H1 (cell line): ENCODE results near the gene CST7. TPM values are rescaled to one million over a fixed set of nuclear protein-coding genes. Genes with fewer than 3 reads are reported as not detected.

Experiments
- CTCF ChIA-PET: fragments of 300-600 bp; sonication (Branson Sonifier 250); formaldehyde crosslinking; loops from one replicate; lab custom pipeline; 2021; ENCODE audit not compliant: partially characterized antibody; lab: Charles Lee
- POLR2A ChIA-PET: fragments of 300-600 bp; sonication (Branson Sonifier 250); formaldehyde crosslinking; loops from one replicate; lab custom pipeline; 2021; ENCODE audit warnings: inconsistent platforms; ENCODE audit not compliant: partially characterized antibody; lab: Charles Lee
- DNase-seq, 2 experiments: peaks; one replicate each; pipeline versions ENCODE4 v3.0.0 to v3.0.0-alpha.2; 2010 to 2022; ENCODE audit warnings: low spot score in 2 of 2, low read depth in 1 of 2, mixed read lengths in 1 of 2
- FAIRE-seq: peaks from 2 replicates; lab custom pipeline; 2011; peaks lifted over from hg19 to GRCh38; lab: Jason Lieb, UNC
- H2AFZ ChIP-seq: 2 replicates; pipeline ENCODE4 v1.8.1; 2012; ENCODE audit warnings: low read length, inconsistent platforms
- H2AK5ac ChIP-seq: 2 replicates; pipeline ENCODE4 v1.6.1; 2013; ENCODE audit warnings: low read depth, low read length
- H2BK120ac ChIP-seq: replicated peaks from 2 replicates; pipeline ENCODE3; 2013; ENCODE audit warnings: low read depth, low read length, inconsistent platforms
- H2BK12ac ChIP-seq: 2 replicates; pipeline ENCODE4 v1.6.1; 2013; ENCODE audit warnings: low read depth, low read length
- H2BK15ac ChIP-seq: 2 replicates; pipeline ENCODE4 v1.6.1; 2013; ENCODE audit warnings: low read length
- H2BK20ac ChIP-seq: 2 replicates; pipeline ENCODE4 v1.6.1; 2013; ENCODE audit warnings: low read length
- H2BK5ac ChIP-seq: 2 replicates; pipeline ENCODE4 v1.6.1; 2013; ENCODE audit warnings: low read depth, low read length
- H3K14ac ChIP-seq: 2 replicates; pipeline ENCODE4 v1.6.1; 2013; ENCODE audit warnings: inconsistent platforms; ENCODE audit not compliant: insufficient read length
- H3K18ac ChIP-seq: 2 replicates; pipeline ENCODE4 v1.6.1; 2013; ENCODE audit warnings: low read length; ENCODE audit errors: extremely low read depth
- H3K23ac ChIP-seq: 2 replicates; pipeline ENCODE4 v1.6.1; 2013; ENCODE audit warnings: inconsistent platforms; ENCODE audit not compliant: insufficient read length
- H3K23me2 ChIP-seq: 2 replicates; pipeline ENCODE4 v1.6.1; 2013; ENCODE audit warnings: low read depth, low read length
- H3K27ac ChIP-seq: 2 replicates; pipeline ENCODE4 v1.6.1; 2011; ENCODE audit warnings: low read depth, low read length, inconsistent platforms
- H3K27me3 ChIP-seq, 4 experiments: replicated peaks in 1 of 4; 1 replicate in 1 of 4; 2 replicates in 3 of 4; pipeline versions ENCODE4 v1.6.1 to v1.8.1; 2011 to 2013; ENCODE audit warnings: low read length in 3 of 4, mild to moderate bottlenecking in 3 of 4, inconsistent platforms in 2 of 4, mixed read lengths in 2 of 4, moderate library complexity in 1 of 4; ENCODE audit not compliant: control insufficient read depth in 3 of 4, insufficient read depth in 3 of 4; ENCODE audit errors: extremely low read depth in 1 of 4
- H3K36me3 ChIP-seq, 4 experiments: 2 replicates each; pipeline versions ENCODE4 v1.6.1 to v1.8.1; 2011 to 2013; ENCODE audit warnings: mild to moderate bottlenecking in 4 of 4, low read length in 3 of 4, moderate library complexity in 2 of 4, control low read depth in 1 of 4, inconsistent platforms in 1 of 4; ENCODE audit not compliant: insufficient read depth in 4 of 4, control insufficient read depth in 2 of 4
- H3K4ac ChIP-seq: replicated peaks from 2 replicates; pipeline ENCODE3; 2013; ENCODE audit warnings: low read length, low read depth, mixed read lengths, inconsistent platforms; ENCODE audit not compliant: insufficient read length
- H3K4me1 ChIP-seq, 4 experiments: replicated peaks in 1 of 4; 1 replicate in 1 of 4; 2 replicates in 3 of 4; pipeline versions ENCODE4 v1.6.1 to v1.8.1; 2011 to 2013; ENCODE audit warnings: low read length in 3 of 4, inconsistent platforms in 2 of 4, mixed read lengths in 1 of 4; ENCODE audit not compliant: insufficient read depth in 4 of 4, control insufficient read depth in 3 of 4
- H3K4me2 ChIP-seq, 2 experiments: 2 replicates each; pipeline versions ENCODE4 v1.6.1 to v1.8.1; 2011 to 2013; ENCODE audit warnings: low read depth in 2 of 2, low read length in 2 of 2, control low read depth in 1 of 2, inconsistent platforms in 1 of 2, mild to moderate bottlenecking in 1 of 2; ENCODE audit not compliant: insufficient read depth in 1 of 2
- H3K4me3 ChIP-seq, 4 experiments: fragments of 200-600, 300-600 bp in 1 of 4; sonication (generic), shearing (Covaris generic), sonication (Bioruptor Twin) in 1 of 4; 2 replicates each; pipeline versions ENCODE4 v1.5.1 to v1.8.1; 2011 to 2016; ENCODE audit warnings: low read length in 4 of 4, low read depth in 3 of 4, control low read depth in 2 of 4, inconsistent platforms in 2 of 4, mild to moderate bottlenecking in 2 of 4, mixed read lengths in 1 of 4, moderate library complexity in 1 of 4; ENCODE audit not compliant: insufficient read depth in 2 of 4; ENCODE audit errors: extremely low read depth in 1 of 4
- H3K56ac ChIP-seq: replicated peaks from 2 replicates; pipeline ENCODE3; 2013; ENCODE audit warnings: low read depth, mild to moderate bottlenecking, mixed read lengths, low read length, inconsistent platforms; ENCODE audit not compliant: insufficient read length
- H3K79me1 ChIP-seq: 2 replicates; pipeline ENCODE4 v1.6.1; 2013; ENCODE audit warnings: low read depth, low read length, control low read depth
- H3K79me2 ChIP-seq, 2 experiments: 2 replicates each; pipeline versions ENCODE4 v1.6.1 to v1.8.1; 2012 to 2013; ENCODE audit warnings: low read length in 2 of 2, mild to moderate bottlenecking in 2 of 2, inconsistent platforms in 1 of 2; ENCODE audit not compliant: insufficient read depth in 2 of 2, control insufficient read depth in 1 of 2
- H3K9ac ChIP-seq, 4 experiments: replicated peaks in 1 of 4; 1 replicate in 1 of 4; 2 replicates in 3 of 4; pipeline versions ENCODE4 v1.6.1 to v1.8.1; 2011 to 2013; ENCODE audit warnings: low read depth in 3 of 4, low read length in 3 of 4, control low read depth in 2 of 4, mild to moderate bottlenecking in 2 of 4, moderate library complexity in 2 of 4, inconsistent platforms in 1 of 4; ENCODE audit errors: extremely low read depth in 1 of 4
- H3K9me3 ChIP-seq, 2 experiments: 2 replicates each; pipeline versions ENCODE4 v1.6.1 to v1.8.1; 2012 to 2013; ENCODE audit warnings: mild to moderate bottlenecking in 2 of 2, moderate library complexity in 2 of 2, control low read depth in 1 of 2, inconsistent platforms in 1 of 2, low read depth in 1 of 2, low read length in 1 of 2, mixed read lengths in 1 of 2; ENCODE audit not compliant: insufficient read depth in 2 of 2
- H4K20me1 ChIP-seq, 2 experiments: replicated peaks in 1 of 2; 2 replicates each; pipeline versions ENCODE3 to v1.8.1; 2011 to 2013; ENCODE audit warnings: inconsistent platforms in 2 of 2, low read length in 2 of 2, mild to moderate bottlenecking in 1 of 2; ENCODE audit not compliant: insufficient read depth in 2 of 2, control insufficient read depth in 1 of 2
- H4K5ac ChIP-seq: 2 replicates; pipeline ENCODE4 v1.6.1; 2013; ENCODE audit warnings: low read length, low read depth, mixed read lengths, inconsistent platforms; ENCODE audit not compliant: insufficient read length
- H4K8ac ChIP-seq: 2 replicates; pipeline ENCODE4 v1.8.0; 2013; ENCODE audit warnings: mild to moderate bottlenecking, moderate library complexity, low read length, inconsistent platforms; ENCODE audit not compliant: insufficient read depth; ENCODE audit errors: extremely low read depth
- H4K91ac ChIP-seq: replicated peaks from 2 replicates; pipeline ENCODE3; 2013; ENCODE audit warnings: low read length, mixed read lengths, inconsistent platforms; ENCODE audit not compliant: insufficient read length
- CBX8 ChIP-seq: fragments of 300-800, 300-1000 bp; sonication (generic); IDR thresholded peaks from 2 replicates; pipeline ENCODE4 v1.7.1; 2016; ENCODE audit warnings: low read depth, low read length, borderline replicate concordance
- HDAC2 ChIP-seq, 2 experiments: fragments of 300-600 bp in 1 of 2; sonication (generic) in 1 of 2; IDR thresholded peaks; 2 replicates each; pipeline ENCODE4 v1.6.1; 2011 to 2012; ENCODE audit warnings: low read depth in 2 of 2, low read length in 2 of 2, mild to moderate bottlenecking in 2 of 2, moderate library complexity in 2 of 2, borderline replicate concordance in 1 of 2, inconsistent platforms in 1 of 2
- POLR2A ChIP-seq, 2 experiments: IDR thresholded peaks; 1 replicate in 1 of 2; 2 replicates in 1 of 2; pipeline ENCODE4 v1.6.1; 2011; ENCODE audit warnings: low read depth in 2 of 2, low read length in 2 of 2, mild to moderate bottlenecking in 2 of 2; ENCODE audit errors: control extremely low read depth in 1 of 2
- POLR2AphosphoS5 ChIP-seq: IDR thresholded peaks from 2 replicates; pipeline ENCODE4 v1.6.1; 2011; ENCODE audit warnings: low read depth, low read length
- TAF1 ChIP-seq: IDR thresholded peaks from 2 replicates; pipeline ENCODE4 v1.6.1; 2011; ENCODE audit warnings: mild to moderate bottlenecking, low read depth, low read length
- WGBS, 2 experiments: shearing (Covaris generic) in 1 of 2; methylation state at CpG; one replicate each; pipeline versions ENCODE4 v1.1.6 to v1.1.7; 2013 to 2015; ENCODE audit warnings: low lambda C conversion rate in 2 of 2, mixed read lengths in 2 of 2, inconsistent platforms in 1 of 2, low coverage in 1 of 2, missing lambda C conversion rate in 1 of 2; ENCODE audit not compliant: insufficient replicate concordance in 2 of 2, insufficient coverage in 1 of 2, insufficient read length in 1 of 2; ENCODE audit errors: extremely low coverage in 1 of 2, missing lambda C conversion rate in 1 of 2; 5-methylcytosine and 5-hydroxymethylcytosine counted together
- polyA plus RNA-seq, 7 experiments: library from polyadenylated mRNA; depleted of rRNA in 3 of 7; stranded (reverse) in 5 of 7; unstranded in 2 of 7; fragments of >200 nt in 5 of 7; fragments of 200-250 nt in 2 of 7; gene quantifications; 1 replicate in 5 of 7; 2 replicates in 1 of 7; 4 replicates in 1 of 7; pipeline versions ENCODE4 v1.2.1 to v1.2.3, GENCODE V29; 2011 to 2013; ENCODE audit warnings: missing spikeins in 2 of 7, mixed read lengths in 2 of 7
- total RNA-seq: library from RNA; stranded (reverse); fragmentation: NEBNext Ultra II Directional; extraction: Animal tissue kit (Norgen Biotek cat#: 25700); gene quantifications from 2 replicates; pipeline ENCODE4 v1.2.1, GENCODE V29; 2021

Gene CST7
- total and polyA plus RNA-seq, 2 of the 8 experiments (the other 6 are each of a cell fraction or from before 2014, with no cell fraction given), result not detected

- no peak overlapping the region for H3K23ac ChIP-seq
- no peak overlapping the region for H4K5ac ChIP-seq
- H4K20me1 ChIP-seq, result peaks cover 3 to 9% of the 10 kb centered on the region in 2 experiments
- no peak overlapping the region for H2AFZ ChIP-seq
- H3K36me3 ChIP-seq, result peaks cover 6 to 24% (median 17%) of the 10 kb centered on the region in 4 experiments; a peak in 7 of 8 replicates
- H3K79me1 ChIP-seq, result no peaks in the 10 kb centered on the region
- H3K4me2 ChIP-seq, result no peak overlapping the region
- H2BK15ac ChIP-seq, result no peak overlapping the region
- no peak overlapping the region for H4K91ac ChIP-seq
- H3K23me2 ChIP-seq, result no peaks in the 10 kb centered on the region
- no peaks in the 10 kb centered on the region for H3K9me3 ChIP-seq
- no peak overlapping the region for H3K18ac ChIP-seq
- H3K14ac ChIP-seq, result no peak overlapping the region
- H2BK5ac ChIP-seq, result no peak overlapping the region
- DNase-seq (no peak), FAIRE-seq (no peak)
- H2AK5ac ChIP-seq, result no peak overlapping the region
- no peak overlapping the region for H3K9ac ChIP-seq
- POLR2A ChIA-PET, result no interaction called here
- no peak overlapping the region for H4K8ac ChIP-seq
- H2BK20ac ChIP-seq, result no peak overlapping the region
- H3K79me2 ChIP-seq, result no peaks in the 10 kb centered on the region
- no peak overlapping the region for H3K27ac ChIP-seq
- no peak overlapping the region for H3K4ac ChIP-seq
- no peaks in the 10 kb centered on the region for H3K4me1 ChIP-seq
- no peak overlapping the region for H3K56ac ChIP-seq
- no peaks in the 10 kb centered on the region for H3K27me3 ChIP-seq
- H3K4me3 ChIP-seq, result no peak overlapping the region
- CTCF ChIA-PET, result no interaction called here
- no peak overlapping the region for H2BK12ac ChIP-seq
- WGBS, 2 experiments, result 94% methylated on average over 15 of the region's 15 CpGs; no CpG with 5 or more reads in 1 of the 2 experiments
- H2BK120ac ChIP-seq, result no peak overlapping the region
- TF ChIP-seq POLR2AphosphoS5, result no peak
- TF ChIP-seq POLR2A (IDR thresholded peaks at IDR 0.05; ENCODE audit: control extremely low read depth in 1 of 2, low read depth in 2 of 2, low read length in 2 of 2), result no peak
- no peak for TF ChIP-seq HDAC2 (IDR thresholded peaks at IDR 0.05; ENCODE audit: borderline replicate concordance in 1 of 2, low read depth in 2 of 2, low read length in 2 of 2)
- no peak for TF ChIP-seq TAF1
- TF ChIP-seq CBX8, result no peak
Observed at GRCh38 chr20:24966317-24967012, 17.4 kb downstream of the CST7 start.
